Pancreas (tissue), 10 donors: ENCODE measurements around the gene SNX6. TPM values are rescaled to one million over a fixed set of nuclear protein-coding genes. Genes with fewer than 3 reads are reported as not detected.

Experiments used
- ATAC-seq, 4 donors: fragments of 200-7000 bp; cut with Tn5 transposase; one replicate each; pipeline versions ENCODE4 v1.8.0 to v1.9.1; 2020; ENCODE audit warnings: mild to moderate bottlenecking in 4 of 4, moderate library complexity in 4 of 4
- DNase-seq, 6 donors: peaks; one replicate each; pipeline ENCODE4 v3.0.0-alpha.2; 2020
- FAIRE-seq: peaks from 2 replicates; lab custom pipeline; 2012; peaks lifted over from hg19 to GRCh38; lab: Jason Lieb, UNC
- H3K27ac ChIP-seq, 4 donors: fragments of 200-600 bp; sonication (generic); 1 replicate in 3 of 4; 2 replicates in 1 of 4; pipeline versions ENCODE4 v1.5.0 to v1.8.0; 2020
- H3K27me3 ChIP-seq, 4 donors: fragments of 200-600 bp; one replicate each; pipeline ENCODE4 v1.8.0; 2021
- H3K36me3 ChIP-seq, 3 donors: fragments of 200-600 bp; sonication (generic) in 1 of 3; one replicate each; pipeline versions ENCODE4 v1.5.0 to v1.8.0; 2020 to 2021
- H3K4me1 ChIP-seq, 3 donors: fragments of 200-600 bp; one replicate each; pipeline ENCODE4 v1.8.0; 2021
- H3K4me3 ChIP-seq, 4 donors: fragments of 200-600 bp; sonication (generic) in 2 of 4; one replicate each; pipeline versions ENCODE4 v1.5.0 to v1.8.0; 2020 to 2021
- H3K9me3 ChIP-seq, 4 donors: fragments of 200-600 bp; one replicate each; pipeline ENCODE4 v1.8.0; 2021
- CTCF ChIP-seq, 4 donors: fragments of 200-600 bp; sonication (generic) in 3 of 4; IDR thresholded peaks; one replicate each; pipeline versions ENCODE4 v1.5.0 to v1.8.0; 2021; ENCODE audit warnings: antibody characterized with exemption in 4 of 4
- WGBS, 2 donors: extraction: QIAGEN DNeasy Blood & Tissue Kit; methylation state at CpG; one replicate each; pipeline ENCODE4 v1.1.7; 2013; 5-methylcytosine and 5-hydroxymethylcytosine counted together
- intact Hi-C, 3 donors: fragments of 100-400 bp; cut with DNase I; formaldehyde crosslinking; loops; one replicate each; pipeline versions ENCODE4 v1.11.1 to v1.14.2; 2022
- polyA plus RNA-seq, 2 donors: library from polyadenylated mRNA; stranded (reverse); fragments of 200-250 nt; gene quantifications; one replicate each; pipeline ENCODE4 v1.2.3, GENCODE V29; 2013
- total RNA-seq, 6 donors: library from RNA; stranded (reverse); fragmentation: NEBNext Ultra II Directional in 4 of 6; extraction: Animal tissue kit (Norgen Biotek cat#: 25700) in 4 of 6; gene quantifications; one replicate each; pipeline versions ENCODE4 v1.2.1 to v1.2.4, GENCODE V29; 2021 to 2023
- donor health status: healthy with polysubstance abuse.
- donor health status: DM: no; HTN: no; CAD: no; lungs with moderate emphysema.
- donor health status: DM: no; HTN: no; CAD: no.
- donor health status: control.
- donor health status: control.
- donor health status: Bipolar disorder and iron deficiency.
- donor health status: DM: yes; HTN: yes; CAD: no.
- donor health status: DM: no; HTN: no; CAD: no.
- donor health status: DM: no; HTN: no; CAD: no.
- donor health status: DM: yes; HTN: yes; CAD: no.

Gene SNX6
- total and polyA plus RNA-seq, 8 donors = 10.2 to 35.8 (median 17.5) TPM

GRCh38 chr14:34649344-34649743 lies 19.4 kb upstream of the SNX6 start:
- no peak for TF ChIP-seq CTCF (IDR thresholded peaks at IDR 0.05)
- Histone ChIP-seq H3K4me3 (no peak overlapping the region), H3K9me3 (no peaks in the 10 kb centered on the region), H3K36me3 (no peaks in the 10 kb centered on the region), H3K27me3 (no peaks in the 10 kb centered on the region), H3K4me1 (no peaks in the 10 kb centered on the region), H3K27ac (no peak overlapping the region)
- no peak for DNase-seq
- FAIRE-seq = no peak
- no peak for ATAC-seq
- intact Hi-C loops = no loop called here

GRCh38 chr14:34646570-34647255 lies 16.8 kb upstream of the SNX6 start:
- no peaks in the 10 kb centered on the region for H3K36me3 ChIP-seq
- intact Hi-C loops = no loop called here
- ATAC-seq (no peak), DNase-seq (no peak), FAIRE-seq (no peak)
- H3K4me1 ChIP-seq = no peaks in the 10 kb centered on the region
- H3K27ac ChIP-seq = no peak overlapping the region
- WGBS, 2 donors = 77 to 79% methylated on average over 10 of the region's 10 CpGs
- H3K27me3 ChIP-seq = no peaks in the 10 kb centered on the region
- H3K4me3 ChIP-seq = no peak overlapping the region
- TF ChIP-seq CTCF (IDR thresholded peaks at IDR 0.05) = no peak
- H3K9me3 ChIP-seq = no peaks in the 10 kb centered on the region

GRCh38 chr14:34643361-34643760 lies 13.4 kb upstream of the SNX6 start:
- no peak overlapping the region for H3K27ac ChIP-seq
- intact Hi-C loops = no loop called here
- ATAC-seq = peak in 1 of 4 donors; percentile 43
- WGBS, 2 donors = 84 to 94% methylated on average over 6 of the region's 6 CpGs
- H3K4me1 ChIP-seq = no peaks in the 10 kb centered on the region
- no peak for FAIRE-seq
- no peaks in the 10 kb centered on the region for H3K9me3 ChIP-seq
- H3K4me3 ChIP-seq = no peak overlapping the region
- H3K27me3 ChIP-seq = no peaks in the 10 kb centered on the region
- no peaks in the 10 kb centered on the region for H3K36me3 ChIP-seq
- no peak for TF ChIP-seq CTCF (IDR thresholded peaks at IDR 0.05)
- no peak for DNase-seq

- no peak for FAIRE-seq
- intact Hi-C loops = no loop called here
These were observed 12.6 kb upstream of the SNX6 start for GRCh38 chr14:34642595-34642994.

More at GRCh38 chr14:34642595-34642994, 12.6 kb upstream of the SNX6 start:
- 86 to 89% methylated on average over 3 of the region's 3 CpGs for WGBS, 2 donors
- no peaks in the 10 kb centered on the region for H3K9me3 ChIP-seq
- H3K4me3 ChIP-seq = no peak overlapping the region
- peak in 1 of 4 donors; percentile 29 for ATAC-seq
- no peak for TF ChIP-seq CTCF (IDR thresholded peaks at IDR 0.05)
- H3K36me3 ChIP-seq = no peaks in the 10 kb centered on the region
- no peaks in the 10 kb centered on the region for H3K27me3 ChIP-seq
- H3K27ac ChIP-seq = no peak overlapping the region
- H3K4me1 ChIP-seq = no peaks in the 10 kb centered on the region
- DNase-seq = no peak
